HL-60 (cell line): ENCODE results near the gene FARS2.

ENCODE experiments used
- CTCF ChIP-seq: IDR thresholded peaks from one replicate; pipeline ENCODE4 v1.5.1; 2011; ENCODE audit warnings: low read length, control low read depth, inconsistent platforms; ENCODE audit not compliant: insufficient read depth
- GABPA ChIP-seq: IDR thresholded peaks from 2 replicates; pipeline ENCODE4 v1.6.1; 2012; ENCODE audit warnings: low read depth
- POLR2AphosphoS5 ChIP-seq: IDR thresholded peaks from 2 replicates; pipeline ENCODE4 v1.6.1; 2012; ENCODE audit warnings: low read depth
- SPI1 ChIP-seq: IDR thresholded peaks from 2 replicates; pipeline ENCODE4 v1.6.1; 2012; ENCODE audit warnings: low read depth, mild to moderate bottlenecking, borderline replicate concordance
- TF ChIP-seq, protein P1 (sequence below): IDR thresholded peaks from 2 replicates; pipeline ENCODE4 v1.6.1; 2012; ENCODE audit warnings: low read depth; ENCODE audit not compliant: insufficient replicate concordance

DNA sequence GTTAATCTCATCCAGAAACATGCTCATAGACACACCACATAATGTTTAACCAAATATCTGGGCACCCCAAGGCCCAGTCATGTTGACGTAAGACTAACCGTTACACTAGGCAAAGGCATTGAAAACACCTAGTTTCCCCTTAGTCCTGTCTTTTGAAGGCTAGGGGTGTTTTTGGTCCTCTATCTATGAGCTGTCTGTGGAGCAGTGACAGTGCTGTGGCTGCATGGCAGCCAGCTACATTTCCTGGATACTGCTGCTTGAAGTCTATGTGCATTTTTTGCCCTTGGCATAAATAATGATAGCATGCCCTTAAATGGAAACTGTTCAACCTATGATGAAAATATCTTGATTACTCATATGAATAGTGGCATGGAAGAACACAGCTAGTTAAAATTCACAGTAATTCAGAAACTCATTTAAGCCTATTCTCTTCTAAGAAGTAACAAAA, 18.6 kb downstream of the FARS2 start:
- TF ChIP-seq CTCF (no peak), POLR2AphosphoS5 (no peak), SPI1 (no peak), GABPA (no peak)
- TF ChIP-seq, protein P1, sequence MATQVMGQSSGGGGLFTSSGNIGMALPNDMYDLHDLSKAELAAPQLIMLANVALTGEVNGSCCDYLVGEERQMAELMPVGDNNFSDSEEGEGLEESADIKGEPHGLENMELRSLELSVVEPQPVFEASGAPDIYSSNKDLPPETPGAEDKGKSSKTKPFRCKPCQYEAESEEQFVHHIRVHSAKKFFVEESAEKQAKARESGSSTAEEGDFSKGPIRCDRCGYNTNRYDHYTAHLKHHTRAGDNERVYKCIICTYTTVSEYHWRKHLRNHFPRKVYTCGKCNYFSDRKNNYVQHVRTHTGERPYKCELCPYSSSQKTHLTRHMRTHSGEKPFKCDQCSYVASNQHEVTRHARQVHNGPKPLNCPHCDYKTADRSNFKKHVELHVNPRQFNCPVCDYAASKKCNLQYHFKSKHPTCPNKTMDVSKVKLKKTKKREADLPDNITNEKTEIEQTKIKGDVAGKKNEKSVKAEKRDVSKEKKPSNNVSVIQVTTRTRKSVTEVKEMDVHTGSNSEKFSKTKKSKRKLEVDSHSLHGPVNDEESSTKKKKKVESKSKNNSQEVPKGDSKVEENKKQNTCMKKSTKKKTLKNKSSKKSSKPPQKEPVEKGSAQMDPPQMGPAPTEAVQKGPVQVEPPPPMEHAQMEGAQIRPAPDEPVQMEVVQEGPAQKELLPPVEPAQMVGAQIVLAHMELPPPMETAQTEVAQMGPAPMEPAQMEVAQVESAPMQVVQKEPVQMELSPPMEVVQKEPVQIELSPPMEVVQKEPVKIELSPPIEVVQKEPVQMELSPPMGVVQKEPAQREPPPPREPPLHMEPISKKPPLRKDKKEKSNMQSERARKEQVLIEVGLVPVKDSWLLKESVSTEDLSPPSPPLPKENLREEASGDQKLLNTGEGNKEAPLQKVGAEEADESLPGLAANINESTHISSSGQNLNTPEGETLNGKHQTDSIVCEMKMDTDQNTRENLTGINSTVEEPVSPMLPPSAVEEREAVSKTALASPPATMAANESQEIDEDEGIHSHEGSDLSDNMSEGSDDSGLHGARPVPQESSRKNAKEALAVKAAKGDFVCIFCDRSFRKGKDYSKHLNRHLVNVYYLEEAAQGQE = no peak
